ENCODE data around the gene MFN2. TPM values are rescaled to one million over a fixed set of nuclear protein-coding genes. Genes with fewer than 3 reads are reported as not detected.

The MFN2 gene
- total and polyA plus RNA-seq, 2 of the 8 experiments (the other 6 are each of a cell fraction or from before 2014, with no cell fraction given), result 34.0 to 62.5 TPM

GRCh38 chr1:12059722-12060464 lies 79.6 kb downstream of the MFN2 start (continued):
- TF ChIP-seq SP2 (IDR thresholded peaks at IDR 0.05; ENCODE audit: low read length), result no peak
- TF ChIP-seq, protein P1, sequence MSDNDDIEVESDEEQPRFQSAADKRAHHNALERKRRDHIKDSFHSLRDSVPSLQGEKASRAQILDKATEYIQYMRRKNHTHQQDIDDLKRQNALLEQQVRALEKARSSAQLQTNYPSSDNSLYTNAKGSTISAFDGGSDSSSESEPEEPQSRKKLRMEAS (IDR thresholded peaks at IDR 0.05), result no peak

Data from H1 (cell line).